Measurements from ENCODE around the gene VSTM2L. TPM values are rescaled to one million over a fixed set of nuclear protein-coding genes. Genes with fewer than 3 reads are reported as not detected.

The VSTM2L gene
- polyA plus RNA-seq, 1 donor (not counting 4 experiments of a cell fraction or from before 2014, with no cell fraction given) = 0.75 TPM

GRCh38 chr20:37939701-37940560, 37.0 kb downstream of the VSTM2L start:
- no peaks in the 10 kb centered on the region for H3K4me1 ChIP-seq (ENCODE audit: control insufficient read depth, extremely low read depth, insufficient read depth, low read length)
- no peak overlapping the region for H3K27ac ChIP-seq (ENCODE audit: control insufficient read depth, insufficient read depth, low read length)
- DNase-seq (ENCODE audit: low read depth, low spot score) (no peak), FAIRE-seq (no peak)
- no peak overlapping the region for H3K4me2 ChIP-seq (ENCODE audit: control insufficient read depth, extremely low read depth, insufficient read depth, low read depth, low read length)
- dilution Hi-C loops (cut with MboI; ENCODE audit: extremely low pct_ligation_motif_present, low sequenced_read_pairs) = no loop called here
- TF ChIP-seq EZH2 (IDR thresholded peaks at IDR 0.05; ENCODE audit: low read length) = no peak
- no peak for TF ChIP-seq CTCF (optimal IDR thresholded peaks at IDR 0.05 in 1 of 3, IDR thresholded peaks at IDR 0.05 in 1 of 3, conservative IDR thresholded peaks at IDR 0.05 in 1 of 3; ENCODE audit: extremely low read depth in 1 of 3, insufficient read depth in 2 of 3, low read length in 3 of 3)
- H4K20me1 ChIP-seq (ENCODE audit: control insufficient read depth, extremely low read depth, insufficient read depth, low read length) = no peaks in the 10 kb centered on the region
- H3K79me2 ChIP-seq (ENCODE audit: control insufficient read depth, insufficient read depth, low read length) = no peaks in the 10 kb centered on the region
- H3K9me1 ChIP-seq (ENCODE audit: control insufficient read depth, extremely low read depth, insufficient read depth, low read length) = no peaks in the 10 kb centered on the region
- H2AFZ ChIP-seq (ENCODE audit: control insufficient read depth, low read length) = no peak overlapping the region
- no peaks in the 10 kb centered on the region for H3K9me3 ChIP-seq (ENCODE audit: control insufficient read depth, low read depth, low read length)
- H3K9ac ChIP-seq (ENCODE audit: control insufficient read depth, extremely low read depth, insufficient read depth, low read length) = no peak overlapping the region
- H3K4me3 ChIP-seq (ENCODE audit: control insufficient read depth in 2 of 3, extremely low read depth in 1 of 3, insufficient read depth in 2 of 3, low read depth in 1 of 3, low read length in 3 of 3) = no peak overlapping the region
- peaks cover 6% of the 10 kb centered on the region for H3K27me3 ChIP-seq (ENCODE audit: control insufficient read depth, extremely low read depth, insufficient read depth, low read length)
- no peaks in the 10 kb centered on the region for H3K36me3 ChIP-seq (ENCODE audit: control insufficient read depth in 2 of 2, extremely low read depth in 1 of 2, insufficient read depth in 2 of 2, low read length in 2 of 2)

GRCh38 chr20:37940858-37941257, 37.9 kb downstream of the VSTM2L start:
- dilution Hi-C loops (cut with MboI; ENCODE audit: extremely low pct_ligation_motif_present, low sequenced_read_pairs) = no loop called here

More at GRCh38 chr20:37940858-37941257, 37.9 kb downstream of the VSTM2L start:
- Histone ChIP-seq H2AFZ (ENCODE audit: control insufficient read depth, low read length) (no peak overlapping the region), H4K20me1 (ENCODE audit: control insufficient read depth, extremely low read depth, insufficient read depth, low read length) (no peaks in the 10 kb centered on the region), H3K4me2 (ENCODE audit: control insufficient read depth, extremely low read depth, insufficient read depth, low read depth, low read length) (no peak overlapping the region), H3K79me2 (ENCODE audit: control insufficient read depth, insufficient read depth, low read length) (no peaks in the 10 kb centered on the region), H3K4me3 (ENCODE audit: control insufficient read depth in 2 of 3, extremely low read depth in 1 of 3, insufficient read depth in 2 of 3, low read depth in 1 of 3, low read length in 3 of 3) (no peak overlapping the region), H3K27ac (ENCODE audit: control insufficient read depth, insufficient read depth, low read length) (no peak overlapping the region), H3K9ac (ENCODE audit: control insufficient read depth, extremely low read depth, insufficient read depth, low read length) (no peak overlapping the region), H3K9me3 (ENCODE audit: control insufficient read depth, low read depth, low read length) (no peaks in the 10 kb centered on the region), H3K4me1 (ENCODE audit: control insufficient read depth, extremely low read depth, insufficient read depth, low read length) (no peaks in the 10 kb centered on the region), H3K36me3 (ENCODE audit: control insufficient read depth in 2 of 2, extremely low read depth in 1 of 2, insufficient read depth in 2 of 2, low read length in 2 of 2) (no peaks in the 10 kb centered on the region), H3K27me3 (ENCODE audit: control insufficient read depth, extremely low read depth, insufficient read depth, low read length) (peaks cover 3% of the 10 kb centered on the region), H3K9me1 (ENCODE audit: control insufficient read depth, extremely low read depth, insufficient read depth, low read length) (no peaks in the 10 kb centered on the region)
- TF ChIP-seq EZH2 (IDR thresholded peaks at IDR 0.05; ENCODE audit: low read length) (no peak), CTCF (optimal IDR thresholded peaks at IDR 0.05 in 1 of 3, IDR thresholded peaks at IDR 0.05 in 1 of 3, conservative IDR thresholded peaks at IDR 0.05 in 1 of 3; ENCODE audit: extremely low read depth in 1 of 3, insufficient read depth in 2 of 3, low read length in 3 of 3) (no peak)
- no peak for FAIRE-seq
- no peak for DNase-seq (ENCODE audit: low read depth, low spot score)
